K562 (cell line): ENCODE data around the gene GMEB2. TPM values are rescaled to one million over a fixed set of nuclear protein-coding genes. Genes with fewer than 3 reads are reported as not detected.

ENCODE experiments used
- ATAC-seq: fragments of 200-7000 bp; cut with Tn5 transposase; 3 replicates; pipeline ENCODE4 v1.9.1; 2020; ENCODE audit warnings: moderate library complexity
- BruUV-seq: library from RNA; stranded (reverse); fragments of 400-500 nt; replicated peaks from 2 replicates; lab custom pipeline; 2021; lab: Mats Ljungman, UMichigan
- CTCF ChIA-PET: fragments of 300-600 bp; formaldehyde crosslinking; extraction: SDS; loops from one replicate; lab custom pipeline; 2021; ENCODE audit warnings: low intra/inter-chr PET ratio; lab: Yijun Ruan, JAX
- POLR2A ChIA-PET: fragments of 300-600, 350-650 bp; sonication (Branson Sonifier 250); formaldehyde crosslinking; extraction: SDS; loops from one replicate; lab custom pipeline; 2021; ENCODE audit warnings: antibody characterized with exemption, inconsistent platforms; lab: Yijun Ruan, JAX
- DNase-seq, 4 experiments: peaks; one replicate each; pipeline versions ENCODE4 v3.0.0 to v3.0.0-alpha.2; 2011 to 2018; ENCODE audit warnings: low spot score in 3 of 4, mixed read lengths in 3 of 4; ENCODE audit errors: extremely low read depth in 1 of 4
- FAIRE-seq: peaks from 2 replicates; lab custom pipeline; 2011; peaks lifted over from hg19 to GRCh38; lab: Jason Lieb, UNC
- H2AFZ ChIP-seq: 2 replicates; pipeline ENCODE4 v1.6.0; 2011; ENCODE audit warnings: low read depth, low read length, control low read depth, inconsistent platforms
- H3K27ac ChIP-seq: fragments of 200-600 bp; 3 replicates; pipeline ENCODE4 v1.8.0; 2011; ENCODE audit warnings: low read depth, mild to moderate bottlenecking, control low read depth, inconsistent platforms, low read length, moderate library complexity, mixed read lengths; ENCODE audit errors: extremely low read depth
- H3K27me3 ChIP-seq, 2 experiments: fragments of 300-600 bp in 1 of 2; 2 replicates in 1 of 2; 3 replicates in 1 of 2; pipeline versions ENCODE4 v1.6.0 to v1.8.0; 2011; ENCODE audit warnings: inconsistent platforms in 2 of 2, low read length in 2 of 2, mild to moderate bottlenecking in 1 of 2, mixed read lengths in 1 of 2, moderate library complexity in 1 of 2; ENCODE audit not compliant: control insufficient read depth in 2 of 2, insufficient read depth in 2 of 2
- H3K36me3 ChIP-seq: fragments of 300-600 bp; 3 replicates; pipeline ENCODE4 v1.8.0; 2011; ENCODE audit warnings: mild to moderate bottlenecking, low read length, inconsistent platforms; ENCODE audit not compliant: control insufficient read depth, insufficient read depth
- H3K4me1 ChIP-seq, 2 experiments: fragments of 200-600 bp in 1 of 2; replicated peaks in 1 of 2; 2 replicates in 1 of 2; 3 replicates in 1 of 2; pipeline versions ENCODE4 v1.5.1 to v1.8.0; 2011; ENCODE audit warnings: inconsistent platforms in 2 of 2, low read length in 2 of 2, mild to moderate bottlenecking in 1 of 2, mixed read lengths in 1 of 2, moderate library complexity in 1 of 2; ENCODE audit not compliant: control insufficient read depth in 2 of 2, insufficient read depth in 2 of 2
- H3K4me2 ChIP-seq: 2 replicates; pipeline ENCODE4 v1.6.1; 2011; ENCODE audit warnings: low read length, control low read depth, inconsistent platforms, mixed read lengths; ENCODE audit not compliant: insufficient read depth
- H3K4me3 ChIP-seq: fragments of 200-600 bp; sonication (generic), shearing (Covaris generic); 2 replicates; pipeline ENCODE4 v1.5.1; 2016; ENCODE audit warnings: control low read depth, inconsistent platforms
- H3K79me2 ChIP-seq: fragments of 200-600 bp; 3 replicates; pipeline ENCODE4 v1.8.0; 2011; ENCODE audit warnings: low read length, inconsistent platforms; ENCODE audit not compliant: control insufficient read depth, insufficient read depth
- H3K9ac ChIP-seq, 2 experiments: 2 replicates each; pipeline versions ENCODE4 v1.6.0 to v1.6.1; 2011; ENCODE audit warnings: low read depth in 2 of 2, low read length in 2 of 2, control low read depth in 1 of 2, inconsistent platforms in 1 of 2, mild to moderate bottlenecking in 1 of 2, mixed read lengths in 1 of 2; ENCODE audit not compliant: insufficient read depth in 1 of 2
- H3K9me1 ChIP-seq: one replicate; pipeline ENCODE4 v1.6.0; 2011; ENCODE audit warnings: inconsistent platforms, mild to moderate bottlenecking, low read length, moderate library complexity; ENCODE audit not compliant: control insufficient read depth, insufficient read depth
- H3K9me3 ChIP-seq: replicated peaks from 2 replicates; pipeline ENCODE4 v1.5.1; 2011; ENCODE audit warnings: low read depth, low read length, inconsistent platforms; ENCODE audit not compliant: control insufficient read depth, insufficient read depth
- H4K20me1 ChIP-seq: replicated peaks from 2 replicates; pipeline ENCODE4 v1.6.1; 2011; ENCODE audit warnings: low read length, inconsistent platforms, mixed read lengths; ENCODE audit not compliant: control insufficient read depth, insufficient read depth
- HDAC8 ChIP-seq: fragments of 450-650 bp; IDR thresholded peaks from 2 replicates; pipeline ENCODE4 v1.6.1; 2016; ENCODE audit warnings: mild to moderate bottlenecking, missing genetic modification characterization, moderate library complexity, missing compliant biosample characterization
- RBFOX2 ChIP-seq: fragments of 200-400 bp; formaldehyde crosslinking; IDR thresholded peaks from 2 replicates; pipeline ENCODE4 v1.6.1; 2017; ENCODE audit warnings: low read depth, mild to moderate bottlenecking, low read length, moderate library complexity
- WGBS: fragments of 100-300 bp; shearing (Covaris generic); methylation state at CpG from one replicate; pipeline ENCODE4 v1.1.6; 2016; ENCODE audit warnings: low coverage, mixed read lengths; ENCODE audit not compliant: insufficient coverage; ENCODE audit errors: missing lambda C conversion rate; 5-methylcytosine and 5-hydroxymethylcytosine counted together
- in situ Hi-C: fragments of 300-500 bp; cut with MboI; formaldehyde crosslinking; loops from 4 replicates; pipeline ENCODE4 v1.15.0; 2018; ENCODE audit warnings: inconsistent platforms, mixed read lengths
- intact Hi-C: fragments of 100-400 bp; cut with micrococcal nuclease; formaldehyde crosslinking; loops from 2 replicates; pipeline ENCODE4 v1.14.2; 2022
- polyA plus RNA-seq, 8 experiments: library from polyadenylated mRNA; depleted of rRNA in 4 of 8; stranded (reverse) in 5 of 8; unstranded in 3 of 8; fragments of >200 nt; fragmentation: Nextera tagmentation in 2 of 8; fragmentation: Illumina TruSeq in 1 of 8; extraction: Ambion mirVana in 2 of 8; extraction: Trizol in 1 of 8; gene quantifications; 2 replicates each; pipeline versions ENCODE4 v1.2.1 to v1.2.3, GENCODE V29; 2011 to 2014; ENCODE audit warnings: inconsistent platforms in 1 of 8, missing spikeins in 1 of 8
- total RNA-seq, 7 experiments: library from RNA; depleted of rRNA in 6 of 7; stranded (reverse); fragments of >200 nt in 6 of 7; fragmentation: Illumina TruSeq in 2 of 7; extraction: Trizol in 2 of 7; gene quantifications; 2 replicates each; pipeline versions ENCODE4 v1.2.1 to v1.2.3, GENCODE V29; 2011 to 2021; ENCODE audit warnings: low replicate concordance in 1 of 7

Gene GMEB2
- total and polyA plus RNA-seq, 9 of the 15 experiments (the other 6 are each of a cell fraction or from before 2014, with no cell fraction given) = 0.03 to 13.9 (median 6.3) TPM

GRCh38 chr20:63617092-63617875, 9.6 kb downstream of the GMEB2 start:
- Histone ChIP-seq H2AFZ (no peak overlapping the region), H3K36me3 (peaks cover 47% of the 10 kb centered on the region; the same call in 2 of the 3 replicates), H4K20me1 (no peaks in the 10 kb centered on the region), H3K27ac (no peak overlapping the region), H3K27me3 (no peaks in the 10 kb centered on the region), H3K4me2 (no peak overlapping the region), H3K79me2 (peaks cover 29% of the 10 kb centered on the region), H3K9me1 (no peaks in the 10 kb centered on the region), H3K9ac (no peak overlapping the region), H3K9me3 (no peaks in the 10 kb centered on the region), H3K4me3 (no peak overlapping the region), H3K4me1 (peaks cover 0 to 7% of the 10 kb centered on the region in 2 experiments; a peak in 2 of 5 replicates)
- BruUV-seq = no TSS peak
- CTCF ChIA-PET = no interaction called here
- POLR2A ChIA-PET = interaction anchor here (0.6 kb wide), 1 partner anchor 248 kb away, joined by 3 read pairs; the partner anchor contains the start of gene TPD52L2
- FAIRE-seq (no peak), DNase-seq (no peak), ATAC-seq (no peak)
- 93% methylated on average over 25 of the region's 41 CpGs for WGBS
- in situ Hi-C loops = no loop called here
- 0 out of 2 replicates have a peak, but pooled peaks have one; percentile 16 for TF ChIP-seq RBFOX2
- no peak for TF ChIP-seq HDAC8 (tag)
- intact Hi-C loops = no loop called here
